ENCODE measurements around the gene PRKCG. TPM values are rescaled to one million over a fixed set of nuclear protein-coding genes. Genes with fewer than 3 reads are reported as not detected.

The PRKCG gene
- total RNA-seq, 4 donors from 2014 or later = not detected

- Histone ChIP-seq H3K9me3 (no peaks in the 10 kb centered on the region), H3K4me3 (no peak overlapping the region), H3K4me1 (peaks cover 0 to 7% of the 10 kb centered on the region in 2 donors), H3K27ac (no peak overlapping the region), H3K27me3 (peaks cover 23 to 30% (median 23%) of the 10 kb centered on the region in 3 donors), H3K36me3 (no peaks in the 10 kb centered on the region)
- no peak for ATAC-seq
- in situ Hi-C loops (cut with MboI; ENCODE audit: low sequenced_read_pairs in 4 of 4) (no loop called here), intact Hi-C loops (cut with DNase I; ENCODE audit: low total_unique reads) (no loop called here)
- TF ChIP-seq POLR2A (IDR thresholded peaks at IDR 0.05) (no peak), CTCF (IDR thresholded peaks at IDR 0.05 in 4 of 5, conservative IDR thresholded peaks at IDR 0.05 in 1 of 5) (no peak)
- DNase-seq = no peak
Measured at GRCh38 chr19:53877361-53877766, 4.6 kb upstream of the PRKCG start.

GRCh38 chr19:53878776-53879139 is 3.2 kb upstream of the PRKCG start:
- H3K9me3 ChIP-seq = no peaks in the 10 kb centered on the region
- ATAC-seq (no peak), DNase-seq (no peak)
- TF ChIP-seq POLR2A (IDR thresholded peaks at IDR 0.05) = no peak
- TF ChIP-seq CTCF (IDR thresholded peaks at IDR 0.05 in 4 of 5, conservative IDR thresholded peaks at IDR 0.05 in 1 of 5) = no peak
- peaks cover 0 to 7% of the 10 kb centered on the region in 2 donors for H3K4me1 ChIP-seq
- H3K27ac ChIP-seq = peak overlapping the region in 1 of 4 donors; percentile 18
- peak overlapping the region; percentile 47 to 55 (median 52) for H3K4me3 ChIP-seq
- peaks cover 33 to 44% (median 37%) of the 10 kb centered on the region in 3 donors for H3K27me3 ChIP-seq
- in situ Hi-C loops (cut with MboI; ENCODE audit: low sequenced_read_pairs in 4 of 4) (no loop called here), intact Hi-C loops (cut with DNase I; ENCODE audit: low total_unique reads) (loop anchor here (1.0 kb wide), 1 partner anchor 11 kb away; the partner anchor contains the start of gene MYADM)
- no peaks in the 10 kb centered on the region for H3K36me3 ChIP-seq

- H3K36me3 ChIP-seq = no peaks in the 10 kb centered on the region
- peaks cover 0 to 7% of the 10 kb centered on the region in 2 donors for H3K4me1 ChIP-seq
- DNase-seq (peak; percentile 72 to 76), ATAC-seq (peak; percentile 74 to 80)
- H3K27me3 ChIP-seq = peaks cover 39 to 50% (median 43%) of the 10 kb centered on the region in 3 donors
- intact Hi-C loops (cut with DNase I; ENCODE audit: low total_unique reads) (loop anchor here (1.0 kb wide), 1 partner anchor 12 kb away; the partner anchor contains the start of gene MYADM), in situ Hi-C loops (cut with MboI; ENCODE audit: low sequenced_read_pairs in 4 of 4) (no loop called here)
- H3K27ac ChIP-seq = peak overlapping the region in 1 of 4 donors; percentile 18
- H3K9me3 ChIP-seq = no peaks in the 10 kb centered on the region
- H3K4me3 ChIP-seq = peak overlapping the region; percentile 47 to 55 (median 52)
- TF ChIP-seq POLR2A (IDR thresholded peaks at IDR 0.05) (no peak), CTCF (IDR thresholded peaks at IDR 0.05 in 4 of 5, conservative IDR thresholded peaks at IDR 0.05 in 1 of 5) (no peak)
Measured at GRCh38 chr19:53879140-53880081, 2.6 kb upstream of the PRKCG start.

GRCh38 chr19:53880711-53881481 is 1.1 kb upstream of the PRKCG start:
- Histone ChIP-seq H3K9me3 (no peaks in the 10 kb centered on the region), H3K4me3 (no peak overlapping the region), H3K27me3 (peaks cover 40 to 57% (median 43%) of the 10 kb centered on the region in 3 donors), H3K36me3 (no peaks in the 10 kb centered on the region), H3K27ac (no peak overlapping the region), H3K4me1 (peaks cover 0 to 7% of the 10 kb centered on the region in 2 donors)
- intact Hi-C loops (cut with DNase I; ENCODE audit: low total_unique reads) = no loop called here
- ATAC-seq = no peak
- DNase-seq = no peak
- in situ Hi-C loops (cut with MboI; ENCODE audit: low sequenced_read_pairs in 4 of 4) = no loop called here
- TF ChIP-seq POLR2A (IDR thresholded peaks at IDR 0.05) (no peak), CTCF (IDR thresholded peaks at IDR 0.05 in 4 of 5, conservative IDR thresholded peaks at IDR 0.05 in 1 of 5) (no peak)
